T-helper 17 cell (primary cell): ENCODE measurements around the gene RFX4. TPM values are rescaled to one million over a fixed set of nuclear protein-coding genes. Genes with fewer than 3 reads are reported as not detected.
"Not testable (repeated sequence)": the region's sequence is repeated elsewhere in the genome, so short reads cannot be mapped to it uniquely, and the experiment has no call there.

ENCODE experiments used
- ATAC-seq: fragments of 150-1000 bp; cut with Tn5 transposase; 2 replicates; pipeline ENCODE4 v1.10.0; 2021; ENCODE audit warnings: mild to moderate bottlenecking, moderate library complexity
- DNase-seq, 3 donors: peaks; one replicate each; pipeline versions ENCODE4 v3.0.0 to v3.0.0-alpha.2; 2020 to 2021
- H3K9me3 ChIP-seq: one replicate; pipeline ENCODE4 v1.7.0; 2013; ENCODE audit warnings: low read length, mild to moderate bottlenecking; ENCODE audit not compliant: control insufficient read depth, poor library complexity, severe bottlenecking
- H3K27ac Mint-ChIP-seq: one replicate; pipeline ENCODE4 v1.8.0; 2022; ENCODE audit warnings: mild to moderate bottlenecking, moderate library complexity, mixed read lengths
- H3K27me3 Mint-ChIP-seq: one replicate; pipeline ENCODE4 v1.8.0; 2022; ENCODE audit warnings: mixed read lengths
- H3K36me3 Mint-ChIP-seq: one replicate; pipeline ENCODE4 v1.8.0; 2022; ENCODE audit warnings: low read depth, mixed read lengths
- H3K4me1 Mint-ChIP-seq: one replicate; pipeline ENCODE4 v1.8.0; 2022; ENCODE audit warnings: mild to moderate bottlenecking, mixed read lengths
- H3K4me3 Mint-ChIP-seq: one replicate; pipeline ENCODE4 v1.8.0; 2022; ENCODE audit warnings: mild to moderate bottlenecking, moderate library complexity, mixed read lengths
- total RNA-seq, 4 donors: library from RNA in 2 of 4; stranded (reverse) in 2 of 4; gene quantifications; one replicate each; pipeline ENCODE4 v1.2.3 and lab custom pipeline; 2022 to 2026

Gene RFX4
- total RNA-seq, 2 donors from 2014 or later = not detected

- Mint-ChIP-seq H3K4me3 (no peak overlapping the region), H3K36me3 (peaks cover 2% of the 10 kb centered on the region), H3K27ac (no peak overlapping the region), H3K27me3 (peaks cover 69% of the 10 kb centered on the region), H3K4me1 (peaks cover 5% of the 10 kb centered on the region)
- no peaks in the 10 kb centered on the region for H3K9me3 ChIP-seq
- DNase-seq (no peak), ATAC-seq (no peak)
These were observed 89.0 kb downstream of the RFX4 start for GRCh38 chr12:106671840-106672239.

GRCh38 chr12:106672314-106673025 is 89.7 kb downstream of the RFX4 start:
- Mint-ChIP-seq H3K36me3 (peaks cover 2% of the 10 kb centered on the region), H3K4me3 (no peak overlapping the region), H3K27me3 (peaks cover 71% of the 10 kb centered on the region), H3K27ac (no peak overlapping the region), H3K4me1 (peaks cover 5% of the 10 kb centered on the region)
- no peaks in the 10 kb centered on the region for H3K9me3 ChIP-seq
- DNase-seq (no peak), ATAC-seq (no peak)

- peaks cover 2% of the 10 kb centered on the region for H3K36me3 Mint-ChIP-seq
- H3K4me3 Mint-ChIP-seq = no peak overlapping the region
- ATAC-seq (no peak), DNase-seq (no peak)
- peaks cover 7% of the 10 kb centered on the region for H3K4me1 Mint-ChIP-seq
- no peak overlapping the region for H3K27ac Mint-ChIP-seq
- no peaks in the 10 kb centered on the region for H3K9me3 ChIP-seq
- H3K27me3 Mint-ChIP-seq = peaks cover 66% of the 10 kb centered on the region
These were observed 90.3 kb downstream of the RFX4 start for GRCh38 chr12:106673141-106673540.

- peaks cover 2% of the 10 kb centered on the region for H3K36me3 Mint-ChIP-seq
- peaks cover 7% of the 10 kb centered on the region for H3K4me1 Mint-ChIP-seq
- no peaks in the 10 kb centered on the region for H3K9me3 ChIP-seq
- H3K27me3 Mint-ChIP-seq = peaks cover 52% of the 10 kb centered on the region
- H3K27ac Mint-ChIP-seq = peak overlapping the region; percentile 1
- no peak for ATAC-seq
- no peak overlapping the region for H3K4me3 Mint-ChIP-seq
- no peak for DNase-seq
These were observed 93.0 kb downstream of the RFX4 start for GRCh38 chr12:106675651-106676435.

- DNase-seq = no peak
- H3K27me3 Mint-ChIP-seq = peaks cover 23% of the 10 kb centered on the region
- no peak overlapping the region for H3K4me3 Mint-ChIP-seq
- peaks cover 12% of the 10 kb centered on the region for H3K4me1 Mint-ChIP-seq
- peaks cover 2% of the 10 kb centered on the region for H3K36me3 Mint-ChIP-seq
- no peaks in the 10 kb centered on the region for H3K9me3 ChIP-seq
- ATAC-seq = no peak
- no peak overlapping the region for H3K27ac Mint-ChIP-seq
These were observed 96.8 kb downstream of the RFX4 start for GRCh38 chr12:106679574-106679973.

GRCh38 chr12:106680280-106680679 is 97.5 kb downstream of the RFX4 start:
- Mint-ChIP-seq H3K4me3 (no peak overlapping the region), H3K27me3 (peaks cover 16% of the 10 kb centered on the region)
- no peak for ATAC-seq

GRCh38 chr12:106681210-106681609 is 98.4 kb downstream of the RFX4 start:
- ATAC-seq (no peak), DNase-seq (no peak)
- Mint-ChIP-seq H3K4me1 (peaks cover 12% of the 10 kb centered on the region), H3K27me3 (peaks cover 16% of the 10 kb centered on the region), H3K36me3 (no peaks in the 10 kb centered on the region), H3K4me3 (no peak overlapping the region), H3K27ac (peak overlapping the region; percentile 51)
- no peaks in the 10 kb centered on the region for H3K9me3 ChIP-seq

More at GRCh38 chr12:106680280-106680679, 97.5 kb downstream of the RFX4 start:
- DNase-seq = no peak
- H3K36me3 Mint-ChIP-seq = peaks cover 2% of the 10 kb centered on the region
- H3K9me3 ChIP-seq = no peaks in the 10 kb centered on the region
- H3K4me1 Mint-ChIP-seq = peaks cover 12% of the 10 kb centered on the region
- no peak overlapping the region for H3K27ac Mint-ChIP-seq

GRCh38 chr12:106682594-106683234 is 99.9 kb downstream of the RFX4 start:
- Mint-ChIP-seq H3K36me3 (no peaks in the 10 kb centered on the region), H3K27ac (no peak overlapping the region), H3K4me3 (no peak overlapping the region), H3K4me1 (peaks cover 10% of the 10 kb centered on the region), H3K27me3 (peaks cover 9% of the 10 kb centered on the region)
- no peak for ATAC-seq
- DNase-seq = no peak
- no peaks in the 10 kb centered on the region for H3K9me3 ChIP-seq

GRCh38 chr12:106684497-106684896 is 101.7 kb downstream of the RFX4 start:
- ATAC-seq = no peak
- peaks cover 9% of the 10 kb centered on the region for H3K27me3 Mint-ChIP-seq
- H3K9me3 ChIP-seq = no peaks in the 10 kb centered on the region
- H3K4me3 Mint-ChIP-seq = no peak overlapping the region
- H3K27ac Mint-ChIP-seq = no peak overlapping the region
- H3K36me3 Mint-ChIP-seq = no peaks in the 10 kb centered on the region
- no peak for DNase-seq
- peaks cover 10% of the 10 kb centered on the region for H3K4me1 Mint-ChIP-seq

GRCh38 chr12:106685381-106685780 is 102.6 kb downstream of the RFX4 start:
- no peak overlapping the region for H3K27ac Mint-ChIP-seq
- DNase-seq = no peak
- peaks cover 10% of the 10 kb centered on the region for H3K4me1 Mint-ChIP-seq
- no peak for ATAC-seq
- peaks cover 9% of the 10 kb centered on the region for H3K27me3 Mint-ChIP-seq
- no peaks in the 10 kb centered on the region for H3K36me3 Mint-ChIP-seq
- H3K9me3 ChIP-seq = no peaks in the 10 kb centered on the region
- no peak overlapping the region for H3K4me3 Mint-ChIP-seq

GRCh38 chr12:106687672-106688071 is 104.9 kb downstream of the RFX4 start:
- Mint-ChIP-seq H3K36me3 (no peaks in the 10 kb centered on the region), H3K27me3 (no peaks in the 10 kb centered on the region), H3K4me1 (peaks cover 8% of the 10 kb centered on the region), H3K4me3 (no peak overlapping the region), H3K27ac (no peak overlapping the region)
- DNase-seq (no peak), ATAC-seq (no peak)
- H3K9me3 ChIP-seq = no peaks in the 10 kb centered on the region

- H3K27ac Mint-ChIP-seq = no peak overlapping the region
- peaks cover 2% of the 10 kb centered on the region for H3K4me1 Mint-ChIP-seq
- no peaks in the 10 kb centered on the region for H3K27me3 Mint-ChIP-seq
These were observed 107.9 kb downstream of the RFX4 start for GRCh38 chr12:106690569-106691305.

GRCh38 chr12:106692033-106692432 is 109.2 kb downstream of the RFX4 start:
- not testable (repeated sequence) for H3K27me3 Mint-ChIP-seq, H3K9me3 ChIP-seq, ATAC-seq, H3K4me1 Mint-ChIP-seq, H3K27ac Mint-ChIP-seq, H3K36me3 Mint-ChIP-seq, DNase-seq, H3K4me3 Mint-ChIP-seq

More at GRCh38 chr12:106690569-106691305, 107.9 kb downstream of the RFX4 start:
- ATAC-seq (no peak), DNase-seq (no peak)
- no peaks in the 10 kb centered on the region for H3K9me3 ChIP-seq
- Mint-ChIP-seq H3K36me3 (no peaks in the 10 kb centered on the region), H3K4me3 (no peak overlapping the region)
